GM18951 (cell line): ENCODE data around the gene GNAQ.

Experiments used
- POLR2A ChIP-seq: IDR thresholded peaks from 4 replicates; pipeline ENCODE4 v1.6.1; 2011; ENCODE audit warnings: mild to moderate bottlenecking; ENCODE audit not compliant: insufficient read length, insufficient read depth; ENCODE audit errors: extremely low read depth
- in situ Hi-C: fragments of 300-500 bp; cut with MboI; formaldehyde crosslinking; loops from one replicate; pipeline ENCODE4 v1.12.0; 2022; ENCODE audit warnings: low sequenced_read_pairs, mixed read lengths, inconsistent platforms; ENCODE audit not compliant: unreplicated experiment

GNAQ gene

GRCh38 chr9:78044189-78044588 lies 12.6 kb upstream of the GNAQ start:
- in situ Hi-C loops, result no loop called here
- TF ChIP-seq POLR2A, result no peak

- no peak for TF ChIP-seq POLR2A
- in situ Hi-C loops, result no loop called here
Observed at GRCh38 chr9:78041971-78042370, 10.4 kb upstream of the GNAQ start.

GRCh38 chr9:78040726-78041125 lies 9.1 kb upstream of the GNAQ start:
- in situ Hi-C loops, result no loop called here
- no peak for TF ChIP-seq POLR2A

- in situ Hi-C loops, result no loop called here
- TF ChIP-seq POLR2A, result no peak
Observed at GRCh38 chr9:78038620-78039300, 7.1 kb upstream of the GNAQ start.

- in situ Hi-C loops, result no loop called here
- TF ChIP-seq POLR2A, result no peak
Observed at GRCh38 chr9:78035383-78035993, 3.9 kb upstream of the GNAQ start.

- in situ Hi-C loops, result no loop called here
- TF ChIP-seq POLR2A, result no peak
Observed at GRCh38 chr9:78033870-78034269, 2.3 kb upstream of the GNAQ start.

- in situ Hi-C loops, result no loop called here
- TF ChIP-seq POLR2A, result no peak
Observed at GRCh38 chr9:78032730-78033457, 1.3 kb upstream of the GNAQ start.

- TF ChIP-seq POLR2A, result no peak
- in situ Hi-C loops, result no loop called here
Observed at GRCh38 chr9:78031893-78032729, 500 bp upstream of the GNAQ start.

GRCh38 chr9:78030553-78031443 lies 813 bp downstream of the GNAQ start:
- in situ Hi-C loops, result no loop called here
- no peak for TF ChIP-seq POLR2A

GRCh38 chr9:78030296-78030552 lies 1.4 kb downstream of the GNAQ start:
- in situ Hi-C loops, result no loop called here
- no peak for TF ChIP-seq POLR2A

- TF ChIP-seq POLR2A, result no peak
- in situ Hi-C loops, result no loop called here
Observed at GRCh38 chr9:78029551-78030295, 1.9 kb downstream of the GNAQ start.

GRCh38 chr9:78028926-78029325 lies 2.7 kb downstream of the GNAQ start:
- TF ChIP-seq POLR2A, result no peak
- in situ Hi-C loops, result no loop called here
